GM19099 (cell line): Measurements from ENCODE around the gene SLC2A5.

Experiments used
- POLR2A ChIP-seq: IDR thresholded peaks from 3 replicates; pipeline ENCODE4 v1.6.1; 2011; ENCODE audit warnings: low read depth; ENCODE audit not compliant: insufficient read length; ENCODE audit errors: extremely low read depth

Gene SLC2A5

DNA sequence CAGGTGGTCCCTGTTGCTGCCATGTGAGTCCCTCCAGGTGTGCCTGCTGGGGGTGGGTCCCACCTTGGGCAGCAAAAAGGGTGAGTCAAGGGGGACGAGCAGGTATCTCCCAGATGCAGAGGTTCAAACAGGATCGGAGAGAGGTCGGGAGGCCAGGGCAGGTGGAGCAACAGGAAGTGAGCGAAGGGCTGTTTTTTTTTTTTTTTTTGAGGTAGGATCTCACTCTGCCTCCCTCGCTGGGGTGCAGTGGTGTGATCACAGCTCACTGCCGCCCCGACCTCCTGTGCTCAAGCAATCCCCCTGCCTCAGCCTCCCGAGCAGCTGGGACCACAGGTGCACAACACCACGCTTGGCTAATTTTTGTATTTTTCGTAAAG is 82.6 kb downstream of the SLC2A5 start:
- TF ChIP-seq POLR2A, result no peak

DNA sequence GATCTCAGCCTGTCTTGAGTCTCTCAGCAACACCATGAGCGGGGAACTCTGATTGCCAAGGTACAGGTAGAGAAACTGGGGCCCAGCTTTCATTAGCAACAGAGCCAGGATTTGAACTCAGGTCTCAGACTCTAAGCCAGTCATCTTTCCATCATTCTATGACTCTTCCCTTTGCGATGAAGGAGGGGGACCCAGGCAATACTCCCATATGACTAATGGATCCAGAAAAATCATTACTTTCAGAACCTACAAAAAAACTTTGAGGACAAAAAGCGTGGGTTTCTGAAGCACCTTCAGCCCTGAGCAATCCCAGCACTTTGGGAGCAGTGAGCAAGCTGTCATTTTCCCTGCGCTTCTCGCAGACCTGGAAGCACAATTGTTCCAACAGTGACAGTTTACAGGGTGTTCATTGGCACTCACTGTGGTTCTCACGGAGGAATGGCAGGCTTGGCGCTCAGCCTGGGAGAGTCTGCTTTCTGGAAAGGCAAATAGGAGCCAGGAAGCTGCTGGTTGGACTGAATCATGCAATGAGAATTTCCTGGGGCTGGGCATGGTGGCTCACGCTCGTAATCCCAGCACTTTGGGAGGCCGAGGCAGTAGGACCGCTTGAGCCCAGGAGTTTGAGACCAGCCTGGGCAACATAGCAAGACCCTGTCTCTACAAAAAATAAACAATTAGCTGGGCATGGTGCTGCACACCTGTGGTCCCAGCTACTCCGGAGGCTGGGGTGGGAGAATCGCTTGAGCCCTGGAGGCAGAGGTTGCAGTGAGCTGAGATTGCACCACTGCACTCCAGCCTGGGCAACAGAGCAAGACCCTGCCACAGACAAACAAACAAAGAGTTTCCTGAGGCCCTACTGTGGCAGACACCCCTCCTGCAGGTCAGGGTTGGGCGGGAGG is 83.3 kb downstream of the SLC2A5 start:
- no peak for TF ChIP-seq POLR2A
